H9 (cell line): ENCODE measurements around the gene TARBP1. TPM values are rescaled to one million over a fixed set of nuclear protein-coding genes. Genes with fewer than 3 reads are reported as not detected.

Source experiments
- DNase-seq: peaks from one replicate; pipeline ENCODE4 v3.0.0-alpha.2; 2017
- H2AFZ ChIP-seq: one replicate; pipeline ENCODE4 v1.6.1; 2013; ENCODE audit warnings: mild to moderate bottlenecking, low read length, control low read depth, moderate library complexity
- H2AK5ac ChIP-seq: 2 replicates; pipeline ENCODE4 v1.6.1; 2013; ENCODE audit warnings: low read length, control low read depth, mixed read lengths; ENCODE audit not compliant: insufficient read length
- H2BK120ac ChIP-seq: one replicate; pipeline ENCODE4 v1.6.1; 2013; ENCODE audit warnings: low read depth, mild to moderate bottlenecking, low read length, control low read depth, inconsistent platforms; ENCODE audit not compliant: poor library complexity, severe bottlenecking
- H2BK12ac ChIP-seq: 2 replicates; pipeline ENCODE4 v1.6.1; 2013; ENCODE audit warnings: low read length, control low read depth, mixed read lengths, low read depth; ENCODE audit not compliant: insufficient read length
- H2BK15ac ChIP-seq: 2 replicates; pipeline ENCODE4 v1.6.1; 2013; ENCODE audit warnings: low read depth, low read length, control low read depth
- H2BK20ac ChIP-seq: one replicate; pipeline ENCODE4 v1.6.1; 2013; ENCODE audit warnings: low read depth, mild to moderate bottlenecking, low read length, control low read depth, inconsistent platforms; ENCODE audit not compliant: poor library complexity, severe bottlenecking
- H2BK5ac ChIP-seq: 2 replicates; pipeline ENCODE4 v1.6.1; 2013; ENCODE audit warnings: low read length, control low read depth, mixed read lengths; ENCODE audit not compliant: insufficient read length
- H3K14ac ChIP-seq: 2 replicates; pipeline ENCODE4 v1.6.1; 2013; ENCODE audit warnings: low read length, control low read depth; ENCODE audit not compliant: insufficient read depth
- H3K18ac ChIP-seq: 2 replicates; pipeline ENCODE4 v1.6.1; 2013; ENCODE audit warnings: low read depth, mild to moderate bottlenecking, mixed read lengths, low read length, control low read depth; ENCODE audit not compliant: insufficient read length
- H3K23ac ChIP-seq: 2 replicates; pipeline ENCODE4 v1.6.1; 2013; ENCODE audit warnings: low read length, control low read depth, mixed read lengths, low read depth; ENCODE audit not compliant: insufficient read length
- H3K23me2 ChIP-seq: 2 replicates; pipeline ENCODE4 v1.6.1; 2013; ENCODE audit warnings: low read depth, mild to moderate bottlenecking, mixed read lengths, low read length, control low read depth; ENCODE audit not compliant: insufficient read length, poor library complexity, severe bottlenecking
- H3K27ac ChIP-seq: 2 replicates; pipeline ENCODE4 v1.5.1; 2013; ENCODE audit warnings: low read length, control low read depth, mixed read lengths, low read depth; ENCODE audit not compliant: insufficient read length
- H3K27me3 ChIP-seq: 2 replicates; pipeline ENCODE4 v1.6.1; 2013; ENCODE audit warnings: low read length, control low read depth, inconsistent platforms; ENCODE audit not compliant: insufficient read depth
- H3K4ac ChIP-seq: 2 replicates; pipeline ENCODE4 v1.6.1; 2013; ENCODE audit warnings: low read depth, mild to moderate bottlenecking, control low read depth, inconsistent platforms, low read length, moderate library complexity
- H3K4me1 ChIP-seq: 2 replicates; pipeline ENCODE4 v1.6.1; 2013; ENCODE audit warnings: low read length, control low read depth, inconsistent platforms; ENCODE audit not compliant: insufficient read depth
- H3K4me2 ChIP-seq: 2 replicates; pipeline ENCODE4 v1.6.1; 2013; ENCODE audit warnings: low read length, control low read depth, mixed read lengths; ENCODE audit not compliant: insufficient read length, insufficient read depth
- H3K56ac ChIP-seq: 2 replicates; pipeline ENCODE4 v1.6.1; 2013; ENCODE audit warnings: low read depth, mild to moderate bottlenecking, mixed read lengths, low read length, control low read depth; ENCODE audit not compliant: insufficient read length
- H3K79me1 ChIP-seq: 2 replicates; pipeline ENCODE4 v1.6.1; 2013; ENCODE audit warnings: low read depth, mild to moderate bottlenecking, moderate library complexity, low read length, control low read depth, inconsistent platforms; ENCODE audit not compliant: insufficient read depth, poor library complexity, severe bottlenecking
- H3K79me2 ChIP-seq: 2 replicates; pipeline ENCODE4 v1.6.1; 2013; ENCODE audit warnings: low read length, control low read depth, inconsistent platforms; ENCODE audit not compliant: insufficient read depth
- H3K9ac ChIP-seq: 2 replicates; pipeline ENCODE4 v1.6.1; 2013; ENCODE audit warnings: low read length, control low read depth, mixed read lengths; ENCODE audit not compliant: insufficient read length; ENCODE audit errors: extremely low read depth
- H3K9me3 ChIP-seq: one replicate; pipeline ENCODE4 v1.6.1; 2013; ENCODE audit warnings: low read depth, low read length, inconsistent platforms; ENCODE audit not compliant: control insufficient read depth
- H3T11ph ChIP-seq: one replicate; pipeline ENCODE4 v1.6.1; 2013; ENCODE audit warnings: mild to moderate bottlenecking, low read length, control low read depth, inconsistent platforms
- H4K20me1 ChIP-seq: one replicate; pipeline ENCODE4 v1.6.1; 2013; ENCODE audit not compliant: control insufficient read depth, insufficient read length, insufficient read depth
- H4K5ac ChIP-seq: 2 replicates; pipeline ENCODE4 v1.6.1; 2013; ENCODE audit warnings: low read depth, mild to moderate bottlenecking, mixed read lengths, low read length, control low read depth; ENCODE audit not compliant: insufficient read length
- H4K8ac ChIP-seq: replicated peaks from 2 replicates; pipeline ENCODE4 v1.6.1; 2013; ENCODE audit warnings: low read length, control low read depth, mixed read lengths, low read depth; ENCODE audit not compliant: insufficient read length
- H4K91ac ChIP-seq: 2 replicates; pipeline ENCODE4 v1.6.1; 2013; ENCODE audit warnings: low read depth, mild to moderate bottlenecking, moderate library complexity, mixed read lengths, low read length, control low read depth; ENCODE audit not compliant: insufficient read length
- H3K27ac Mint-ChIP-seq, 3 experiments: 2 replicates in 2 of 3; 3 replicates in 1 of 3; pipeline ENCODE4 v1.8.0; 2020 to 2021; ENCODE audit warnings: mixed read lengths in 3 of 3, mild to moderate bottlenecking in 1 of 3, moderate library complexity in 1 of 3
- H3K27me3 Mint-ChIP-seq: 2 replicates; pipeline ENCODE4 v1.8.0; 2021; ENCODE audit warnings: low read depth, mild to moderate bottlenecking, moderate library complexity, mixed read lengths
- H3K36me3 Mint-ChIP-seq, 3 experiments: 2 replicates in 2 of 3; 3 replicates in 1 of 3; pipeline ENCODE4 v1.8.0; 2020 to 2021; ENCODE audit warnings: low read depth in 3 of 3, mixed read lengths in 3 of 3; ENCODE audit not compliant: insufficient read depth in 1 of 3
- H3K4me1 Mint-ChIP-seq, 2 experiments: 2 replicates each; pipeline ENCODE4 v1.8.0; 2020; ENCODE audit warnings: mixed read lengths in 2 of 2
- H3K4me3 Mint-ChIP-seq, 2 experiments: 2 replicates in 1 of 2; 3 replicates in 1 of 2; pipeline ENCODE4 v1.8.0; 2020 to 2021; ENCODE audit warnings: mild to moderate bottlenecking in 2 of 2, mixed read lengths in 2 of 2, moderate library complexity in 1 of 2
- H3K9me3 Mint-ChIP-seq, 2 experiments: 2 replicates in 1 of 2; 3 replicates in 1 of 2; pipeline ENCODE4 v1.8.0; 2020; ENCODE audit warnings: mild to moderate bottlenecking in 2 of 2, mixed read lengths in 2 of 2, moderate library complexity in 1 of 2
- WGBS: extraction: QIAGEN DNeasy Blood & Tissue Kit; methylation state at CpG from one replicate; pipeline ENCODE4 v1.1.7; 2013; ENCODE audit warnings: missing lambda C conversion rate, low lambda C conversion rate, mixed read lengths; ENCODE audit not compliant: insufficient read length; ENCODE audit errors: extremely low coverage; 5-methylcytosine and 5-hydroxymethylcytosine counted together
- total RNA-seq: library from RNA; stranded (reverse); gene quantifications from 2 replicates; pipeline ENCODE4 v1.2.1, GENCODE V29; 2021
- TF ChIP-seq, protein P1 (sequence below): fragments of 200-600 bp; sonication (generic); conservative IDR thresholded peaks from 3 replicates; pipeline ENCODE4 v1.8.0; 2021; ENCODE audit warnings: antibody characterized with exemption, mild to moderate bottlenecking

Gene TARBP1
- total RNA-seq, 1 experiment from 2014 or later: 20.2 TPM

DNA sequence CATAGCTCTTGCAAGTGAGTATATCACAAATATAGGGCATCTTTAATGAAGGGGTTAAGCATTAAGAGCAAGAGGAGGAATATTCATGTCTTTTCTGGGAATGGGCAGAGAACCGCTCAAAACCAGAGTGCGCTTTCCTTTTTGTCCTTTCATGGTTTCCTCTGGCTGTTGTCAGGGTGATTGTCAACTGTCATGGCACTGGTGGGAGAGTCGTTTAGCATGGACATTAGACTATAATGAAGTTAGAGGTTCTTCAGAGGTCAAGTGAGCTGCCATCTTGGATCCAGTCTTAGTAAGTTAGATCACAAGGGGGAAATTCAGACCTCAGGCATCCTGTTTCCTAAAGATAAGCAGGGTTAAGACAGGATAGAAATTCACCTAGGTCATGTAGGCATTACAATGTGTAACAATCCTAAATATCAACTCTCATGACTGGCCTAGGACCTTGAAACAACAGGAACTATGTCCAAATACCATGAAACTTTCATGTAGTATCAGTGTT lies 117.8 kb downstream of the TARBP1 start:
- Histone ChIP-seq H3K56ac (no peak overlapping the region), H3T11ph (no peak overlapping the region), H3K79me2 (no peaks in the 10 kb centered on the region), H4K20me1 (no peaks in the 10 kb centered on the region), H3K4ac (no peak overlapping the region), H3K79me1 (no peaks in the 10 kb centered on the region), H4K8ac (no peak overlapping the region), H2BK5ac (no peak overlapping the region), H3K9ac (no peak overlapping the region), H3K23ac (no peak overlapping the region), H2BK12ac (no peak overlapping the region), H3K4me1 (no peaks in the 10 kb centered on the region), H2BK15ac (no peak overlapping the region), H2BK20ac (no peak overlapping the region), H2AK5ac (no peak overlapping the region), H4K5ac (no peak overlapping the region), H3K4me2 (no peak overlapping the region), H3K18ac (no peak overlapping the region), H3K23me2 (no peaks in the 10 kb centered on the region), H2AFZ (no peak overlapping the region), H2BK120ac (no peak overlapping the region), H3K9me3 (no peaks in the 10 kb centered on the region), H3K14ac (no peak overlapping the region), H3K27me3 (no peaks in the 10 kb centered on the region), H4K91ac (no peak overlapping the region), H3K27ac (no peak overlapping the region)
- Mint-ChIP-seq H3K4me1 (peaks cover 0 to 4% of the 10 kb centered on the region in 2 experiments; a peak in 1 of 4 replicates), H3K27ac (no peak overlapping the region), H3K4me3 (no peak overlapping the region), H3K36me3 (no peaks in the 10 kb centered on the region), H3K9me3 (no peaks in the 10 kb centered on the region), H3K27me3 (peaks cover 4% of the 10 kb centered on the region)
- DNase-seq: no peak
- TF ChIP-seq, protein P1, sequence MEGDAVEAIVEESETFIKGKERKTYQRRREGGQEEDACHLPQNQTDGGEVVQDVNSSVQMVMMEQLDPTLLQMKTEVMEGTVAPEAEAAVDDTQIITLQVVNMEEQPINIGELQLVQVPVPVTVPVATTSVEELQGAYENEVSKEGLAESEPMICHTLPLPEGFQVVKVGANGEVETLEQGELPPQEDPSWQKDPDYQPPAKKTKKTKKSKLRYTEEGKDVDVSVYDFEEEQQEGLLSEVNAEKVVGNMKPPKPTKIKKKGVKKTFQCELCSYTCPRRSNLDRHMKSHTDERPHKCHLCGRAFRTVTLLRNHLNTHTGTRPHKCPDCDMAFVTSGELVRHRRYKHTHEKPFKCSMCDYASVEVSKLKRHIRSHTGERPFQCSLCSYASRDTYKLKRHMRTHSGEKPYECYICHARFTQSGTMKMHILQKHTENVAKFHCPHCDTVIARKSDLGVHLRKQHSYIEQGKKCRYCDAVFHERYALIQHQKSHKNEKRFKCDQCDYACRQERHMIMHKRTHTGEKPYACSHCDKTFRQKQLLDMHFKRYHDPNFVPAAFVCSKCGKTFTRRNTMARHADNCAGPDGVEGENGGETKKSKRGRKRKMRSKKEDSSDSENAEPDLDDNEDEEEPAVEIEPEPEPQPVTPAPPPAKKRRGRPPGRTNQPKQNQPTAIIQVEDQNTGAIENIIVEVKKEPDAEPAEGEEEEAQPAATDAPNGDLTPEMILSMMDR: no peak
- no CpG with 5 or more reads among the region's 3 CpGs for WGBS
